WERI-Rb-1 (cell line): Measurements from ENCODE around the gene AGBL1.

Experiments
- DNase-seq: peaks from one replicate; pipeline ENCODE4 v3.0.0-alpha.2; 2020
- H3K27ac ChIP-seq: fragments of 250-450 bp; sonication (Bioruptor Pico); 2 replicates; pipeline ENCODE4 v1.5.1; 2020; ENCODE audit warnings: mild to moderate bottlenecking, moderate library complexity
- H3K27me3 ChIP-seq: fragments of 250-450 bp; sonication (Bioruptor Pico); 2 replicates; pipeline ENCODE4 v1.5.1; 2021; ENCODE audit warnings: mild to moderate bottlenecking, low read depth, moderate library complexity; ENCODE audit not compliant: insufficient read depth, severe bottlenecking
- H3K36me3 ChIP-seq: fragments of 250-450 bp; sonication (Bioruptor Pico); 2 replicates; pipeline ENCODE4 v1.5.1; 2020; ENCODE audit warnings: mild to moderate bottlenecking, moderate library complexity
- H3K4me3 ChIP-seq: 2 replicates; pipeline ENCODE4 v1.5.1; 2011; ENCODE audit warnings: low read depth, mild to moderate bottlenecking, control low read depth, low read length
- H3K9me3 ChIP-seq: fragments of 250-450 bp; sonication (Bioruptor Pico); 2 replicates; pipeline ENCODE4 v1.5.1; 2021; ENCODE audit warnings: mild to moderate bottlenecking, moderate library complexity; ENCODE audit not compliant: severe bottlenecking
- TF ChIP-seq, protein P1 (sequence below): IDR thresholded peaks from 2 replicates; pipeline ENCODE4 v1.5.1; 2011; ENCODE audit warnings: low read depth, mild to moderate bottlenecking, control low read depth, inconsistent platforms, low read length

The AGBL1 gene

GRCh38 chr15:86942285-86942684, 862.6 kb downstream of the AGBL1 start:
- Histone ChIP-seq H3K4me3 (no peak overlapping the region), H3K27me3 (no peaks in the 10 kb centered on the region), H3K36me3 (no peaks in the 10 kb centered on the region), H3K27ac (no peak overlapping the region), H3K9me3 (peaks cover 1% of the 10 kb centered on the region)
- TF ChIP-seq, protein P1, sequence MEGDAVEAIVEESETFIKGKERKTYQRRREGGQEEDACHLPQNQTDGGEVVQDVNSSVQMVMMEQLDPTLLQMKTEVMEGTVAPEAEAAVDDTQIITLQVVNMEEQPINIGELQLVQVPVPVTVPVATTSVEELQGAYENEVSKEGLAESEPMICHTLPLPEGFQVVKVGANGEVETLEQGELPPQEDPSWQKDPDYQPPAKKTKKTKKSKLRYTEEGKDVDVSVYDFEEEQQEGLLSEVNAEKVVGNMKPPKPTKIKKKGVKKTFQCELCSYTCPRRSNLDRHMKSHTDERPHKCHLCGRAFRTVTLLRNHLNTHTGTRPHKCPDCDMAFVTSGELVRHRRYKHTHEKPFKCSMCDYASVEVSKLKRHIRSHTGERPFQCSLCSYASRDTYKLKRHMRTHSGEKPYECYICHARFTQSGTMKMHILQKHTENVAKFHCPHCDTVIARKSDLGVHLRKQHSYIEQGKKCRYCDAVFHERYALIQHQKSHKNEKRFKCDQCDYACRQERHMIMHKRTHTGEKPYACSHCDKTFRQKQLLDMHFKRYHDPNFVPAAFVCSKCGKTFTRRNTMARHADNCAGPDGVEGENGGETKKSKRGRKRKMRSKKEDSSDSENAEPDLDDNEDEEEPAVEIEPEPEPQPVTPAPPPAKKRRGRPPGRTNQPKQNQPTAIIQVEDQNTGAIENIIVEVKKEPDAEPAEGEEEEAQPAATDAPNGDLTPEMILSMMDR, result no peak
- DNase-seq, result no peak

- no peaks in the 10 kb centered on the region for H3K36me3 ChIP-seq
- H3K27ac ChIP-seq, result no peak overlapping the region
- DNase-seq, result no peak
- no peak overlapping the region for H3K4me3 ChIP-seq
- no peaks in the 10 kb centered on the region for H3K9me3 ChIP-seq
- TF ChIP-seq, protein P1, result no peak
- H3K27me3 ChIP-seq, result no peaks in the 10 kb centered on the region
These were observed 869.0 kb downstream of the AGBL1 start for GRCh38 chr15:86948719-86949118.

GRCh38 chr15:86959254-86959653, 879.6 kb downstream of the AGBL1 start:
- H3K9me3 ChIP-seq, result no peaks in the 10 kb centered on the region
- H3K27ac ChIP-seq, result no peak overlapping the region
- H3K36me3 ChIP-seq, result no peaks in the 10 kb centered on the region
- no peak for DNase-seq
- TF ChIP-seq, protein P1, result no peak
- no peak overlapping the region for H3K4me3 ChIP-seq
- H3K27me3 ChIP-seq, result no peaks in the 10 kb centered on the region

DNA sequence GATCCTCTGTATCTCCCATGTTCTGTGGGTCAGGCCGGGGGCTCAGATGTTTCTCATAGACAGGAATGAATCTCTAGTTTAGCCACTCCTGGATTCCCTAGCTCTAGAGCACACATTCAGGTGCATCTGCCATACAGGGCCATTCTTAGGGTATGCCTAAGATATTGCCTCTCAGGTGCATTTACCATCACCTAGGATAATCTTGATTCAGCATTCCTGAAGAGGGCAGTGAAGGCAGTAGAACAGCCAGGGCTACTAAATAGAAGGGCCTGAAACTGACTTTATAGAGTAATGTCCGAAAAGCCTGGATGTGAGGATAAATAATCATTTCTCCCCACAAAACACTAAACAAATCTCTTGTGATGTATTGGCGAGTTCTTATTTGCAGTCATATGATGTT, 882.0 kb downstream of the AGBL1 start:
- H3K27me3 ChIP-seq, result no peaks in the 10 kb centered on the region
- no peak overlapping the region for H3K4me3 ChIP-seq
- TF ChIP-seq, protein P1, result no peak
- no peak overlapping the region for H3K27ac ChIP-seq
- no peaks in the 10 kb centered on the region for H3K9me3 ChIP-seq
- H3K36me3 ChIP-seq, result no peaks in the 10 kb centered on the region
- DNase-seq, result no peak

DNA sequence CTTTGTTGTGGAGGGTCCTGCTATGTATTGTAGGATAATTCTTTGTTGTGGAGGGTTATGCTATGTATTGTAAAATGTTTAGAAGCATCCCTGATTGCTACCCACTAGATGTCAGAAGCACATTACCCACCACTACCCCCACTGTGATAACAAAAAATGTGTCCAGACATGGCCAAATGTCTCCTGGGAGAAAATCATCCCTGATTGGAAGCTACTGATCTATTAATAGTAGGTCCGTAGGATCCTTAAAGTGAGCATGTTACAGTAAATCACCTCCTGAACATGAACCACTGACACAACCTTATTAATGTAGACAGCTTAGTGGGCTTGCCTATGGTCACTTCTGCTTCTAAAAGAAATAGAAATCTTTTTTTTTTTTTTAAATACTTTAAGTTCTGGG, 884.6 kb downstream of the AGBL1 start:
- Histone ChIP-seq H3K27ac (no peak overlapping the region), H3K36me3 (no peaks in the 10 kb centered on the region), H3K27me3 (no peaks in the 10 kb centered on the region), H3K9me3 (no peaks in the 10 kb centered on the region), H3K4me3 (no peak overlapping the region)
- TF ChIP-seq, protein P1, result no peak
- no peak for DNase-seq

- no peak overlapping the region for H3K27ac ChIP-seq
- H3K27me3 ChIP-seq, result no peaks in the 10 kb centered on the region
- H3K9me3 ChIP-seq, result no peaks in the 10 kb centered on the region
These were observed 888.6 kb downstream of the AGBL1 start for GRCh38 chr15:86968244-86968643.

More at GRCh38 chr15:86968244-86968643, 888.6 kb downstream of the AGBL1 start:
- TF ChIP-seq, protein P1, result no peak
- DNase-seq, result no peak
- H3K4me3 ChIP-seq, result no peak overlapping the region
- no peaks in the 10 kb centered on the region for H3K36me3 ChIP-seq
